Left ventricle myocardium superior (tissue), 1 donor: ENCODE data around the gene EEFSEC. TPM values are rescaled to one million over a fixed set of nuclear protein-coding genes. Genes with fewer than 3 reads are reported as not detected.

ENCODE experiments used
- ATAC-seq: fragments of 200-7000 bp; cut with Tn5 transposase; one replicate; pipeline ENCODE4 v1.9.1; 2020; ENCODE audit warnings: mild to moderate bottlenecking, moderate library complexity
- DNase-seq: peaks from one replicate; pipeline ENCODE4 v3.0.0-alpha.2; 2020
- intact Hi-C: fragments of 100-400 bp; cut with micrococcal nuclease; formaldehyde crosslinking; loops from one replicate; pipeline ENCODE4 v1.11.0; 2022
- total RNA-seq: library from RNA; stranded (reverse); fragmentation: NEBNext Ultra II Directional; extraction: Animal tissue kit (Norgen Biotek cat#: 25700); gene quantifications from one replicate; pipeline ENCODE4 v1.2.1, GENCODE V29; 2021
- donor health status: DM: no; HTN: yes; CAD: no; lungs with severe emphysema.

The EEFSEC gene
- total RNA-seq, 1 donor from 2014 or later: 17.1 TPM

GRCh38 chr3:128349963-128350599 lies 196.8 kb downstream of the EEFSEC start:
- ATAC-seq: peak; percentile 38
- intact Hi-C loops: no loop called here

GRCh38 chr3:128351546-128351945 lies 198.3 kb downstream of the EEFSEC start:
- intact Hi-C loops: no loop called here
- DNase-seq: no peak
- no peak for ATAC-seq

More at GRCh38 chr3:128349963-128350599, 196.8 kb downstream of the EEFSEC start:
- no peak for DNase-seq

- no peak for DNase-seq
- no peak for ATAC-seq
- intact Hi-C loops: no loop called here
Measured at GRCh38 chr3:128352326-128352725, 199.0 kb downstream of the EEFSEC start.

GRCh38 chr3:128353361-128353965 lies 200.2 kb downstream of the EEFSEC start:
- DNase-seq: no peak
- ATAC-seq: no peak
- intact Hi-C loops: no loop called here

GRCh38 chr3:128353991-128354687 lies 200.9 kb downstream of the EEFSEC start:
- intact Hi-C loops: no loop called here
- ATAC-seq (no peak), DNase-seq (no peak)

- no peak for DNase-seq
Measured at GRCh38 chr3:128354788-128355542, 201.7 kb downstream of the EEFSEC start.

GRCh38 chr3:128355543-128355919 lies 202.2 kb downstream of the EEFSEC start:
- intact Hi-C loops: no loop called here
- ATAC-seq (no peak), DNase-seq (no peak)

More at GRCh38 chr3:128354788-128355542, 201.7 kb downstream of the EEFSEC start:
- intact Hi-C loops: no loop called here
- ATAC-seq: no peak

- no peak for ATAC-seq
- intact Hi-C loops: no loop called here
- no peak for DNase-seq
Measured at GRCh38 chr3:128356822-128357221, 203.5 kb downstream of the EEFSEC start.

GRCh38 chr3:128357538-128357937 lies 204.3 kb downstream of the EEFSEC start:
- DNase-seq: no peak
- ATAC-seq: no peak
- intact Hi-C loops: no loop called here

GRCh38 chr3:128358156-128358895 lies 205.0 kb downstream of the EEFSEC start:
- no peak for DNase-seq
- intact Hi-C loops: no loop called here
- no peak for ATAC-seq

- ATAC-seq (peak; percentile 70), DNase-seq (no peak)
- intact Hi-C loops: no loop called here
Measured at GRCh38 chr3:128359060-128359664, 205.9 kb downstream of the EEFSEC start.

- DNase-seq (no peak), ATAC-seq (no peak)
- intact Hi-C loops: no loop called here
Measured at GRCh38 chr3:128359846-128360642, 206.8 kb downstream of the EEFSEC start.

GRCh38 chr3:128360705-128361271 lies 207.5 kb downstream of the EEFSEC start:
- ATAC-seq: no peak
- intact Hi-C loops: no loop called here
- DNase-seq: no peak

- no peak for DNase-seq
- intact Hi-C loops: no loop called here
- no peak for ATAC-seq
Measured at GRCh38 chr3:128362026-128362965, 209.0 kb downstream of the EEFSEC start.

GRCh38 chr3:128364291-128364690 lies 211.0 kb downstream of the EEFSEC start:
- DNase-seq (no peak), ATAC-seq (no peak)
- intact Hi-C loops: no loop called here

GRCh38 chr3:128364808-128365360 lies 211.6 kb downstream of the EEFSEC start:
- DNase-seq: no peak
- no peak for ATAC-seq
- intact Hi-C loops: no loop called here
